OCI-LY3 (cell line): Measurements from ENCODE around the gene TRIM10.

Experiments used
- H2AFZ ChIP-seq: fragments of 200-600, 300-600 bp; shearing (Covaris generic); 2 replicates; pipeline ENCODE4 v1.6.0; 2014; ENCODE audit warnings: antibody characterized with exemption, low read depth, low read length
- H3K27ac ChIP-seq: fragments of 200-600, 300-600 bp; sonication (generic); 2 replicates; pipeline ENCODE4 v1.5.1; 2014; ENCODE audit warnings: mild to moderate bottlenecking, low read length, moderate library complexity, mixed read lengths
- H3K27me3 ChIP-seq: fragments of 200-600, 300-600 bp; sonication (generic); 2 replicates; pipeline ENCODE4 v1.6.1; 2014; ENCODE audit warnings: low read depth, low read length, mixed read lengths
- H3K36me3 ChIP-seq: fragments of 200-600, 300-600 bp; sonication (generic); replicated peaks from 2 replicates; pipeline ENCODE3; 2014; ENCODE audit warnings: low read depth, low read length, mixed read lengths
- H3K4me1 ChIP-seq: fragments of 300-600, 200-600 bp; sonication (generic); 2 replicates; pipeline ENCODE4 v1.6.1; 2014; ENCODE audit warnings: low read length, mixed read lengths
- H3K4me2 ChIP-seq: fragments of 200-600, 300-600 bp; sonication (generic); 2 replicates; pipeline ENCODE4 v1.6.1; 2014; ENCODE audit warnings: low read length, mixed read lengths
- H3K4me3 ChIP-seq: fragments of 300-600, 200-600 bp; sonication (generic); 2 replicates; pipeline ENCODE4 v1.5.1; 2014; ENCODE audit warnings: antibody characterized with exemption, mild to moderate bottlenecking, low read length, moderate library complexity
- H3K79me2 ChIP-seq: fragments of 300-600, 200-600 bp; shearing (Covaris generic); 2 replicates; pipeline ENCODE4 v1.6.1; 2014; ENCODE audit warnings: mild to moderate bottlenecking, low read length, mixed read lengths
- H3K9ac ChIP-seq: fragments of 300-600, 200-600 bp; shearing (Covaris generic); 2 replicates; pipeline ENCODE4 v1.6.0; 2014; ENCODE audit warnings: mild to moderate bottlenecking, low read length, moderate library complexity
- H3K9me3 ChIP-seq: fragments of 200-600, 300-600 bp; shearing (Covaris generic); 2 replicates; pipeline ENCODE4 v1.6.1; 2014; ENCODE audit warnings: low read length, mixed read lengths; ENCODE audit not compliant: insufficient read depth
- H4K20me1 ChIP-seq: fragments of 200-600, 300-600 bp; sonication (generic); 2 replicates; pipeline ENCODE4 v1.6.1; 2016; ENCODE audit warnings: low read length, mixed read lengths; ENCODE audit not compliant: insufficient read depth
- EZH2phosphoT487 ChIP-seq: fragments of 200-600 bp; shearing (Covaris generic); IDR thresholded peaks from 2 replicates; pipeline ENCODE4 v1.6.1; 2018; ENCODE audit warnings: antibody characterized with exemption, mixed run types, low read depth
- TF ChIP-seq, protein P1 (sequence below): fragments of 200-600, 300-600 bp; sonication (generic); IDR thresholded peaks from 2 replicates; pipeline ENCODE4 v1.5.1; 2014; ENCODE audit warnings: antibody characterized with exemption, low read length, low read depth

Gene TRIM10

GRCh38 chr6:30135147-30135546, 25.9 kb downstream of the TRIM10 start:
- no peak overlapping the region for H3K4me2 ChIP-seq
- no peaks in the 10 kb centered on the region for H3K36me3 ChIP-seq
- H3K79me2 ChIP-seq, result no peaks in the 10 kb centered on the region
- peaks cover 30% of the 10 kb centered on the region for H3K27me3 ChIP-seq
- no peak overlapping the region for H3K27ac ChIP-seq
- no peak overlapping the region for H3K4me3 ChIP-seq
- H3K4me1 ChIP-seq, result peaks cover 19% of the 10 kb centered on the region
- no peak overlapping the region for H3K9ac ChIP-seq
- no peak for TF ChIP-seq EZH2phosphoT487
- TF ChIP-seq, protein P1, sequence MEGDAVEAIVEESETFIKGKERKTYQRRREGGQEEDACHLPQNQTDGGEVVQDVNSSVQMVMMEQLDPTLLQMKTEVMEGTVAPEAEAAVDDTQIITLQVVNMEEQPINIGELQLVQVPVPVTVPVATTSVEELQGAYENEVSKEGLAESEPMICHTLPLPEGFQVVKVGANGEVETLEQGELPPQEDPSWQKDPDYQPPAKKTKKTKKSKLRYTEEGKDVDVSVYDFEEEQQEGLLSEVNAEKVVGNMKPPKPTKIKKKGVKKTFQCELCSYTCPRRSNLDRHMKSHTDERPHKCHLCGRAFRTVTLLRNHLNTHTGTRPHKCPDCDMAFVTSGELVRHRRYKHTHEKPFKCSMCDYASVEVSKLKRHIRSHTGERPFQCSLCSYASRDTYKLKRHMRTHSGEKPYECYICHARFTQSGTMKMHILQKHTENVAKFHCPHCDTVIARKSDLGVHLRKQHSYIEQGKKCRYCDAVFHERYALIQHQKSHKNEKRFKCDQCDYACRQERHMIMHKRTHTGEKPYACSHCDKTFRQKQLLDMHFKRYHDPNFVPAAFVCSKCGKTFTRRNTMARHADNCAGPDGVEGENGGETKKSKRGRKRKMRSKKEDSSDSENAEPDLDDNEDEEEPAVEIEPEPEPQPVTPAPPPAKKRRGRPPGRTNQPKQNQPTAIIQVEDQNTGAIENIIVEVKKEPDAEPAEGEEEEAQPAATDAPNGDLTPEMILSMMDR, result no peak
- no peaks in the 10 kb centered on the region for H3K9me3 ChIP-seq
- no peak overlapping the region for H2AFZ ChIP-seq
- H4K20me1 ChIP-seq, result no peaks in the 10 kb centered on the region

GRCh38 chr6:30131947-30132497, 29.0 kb downstream of the TRIM10 start:
- Histone ChIP-seq H4K20me1 (no peaks in the 10 kb centered on the region), H3K4me1 (peaks cover 21% of the 10 kb centered on the region), H3K9ac (no peak overlapping the region), H3K36me3 (no peaks in the 10 kb centered on the region), H3K27ac (no peak overlapping the region), H3K4me3 (no peak overlapping the region), H3K9me3 (no peaks in the 10 kb centered on the region), H2AFZ (no peak overlapping the region), H3K4me2 (no peak overlapping the region), H3K79me2 (no peaks in the 10 kb centered on the region), H3K27me3 (peaks cover 24% of the 10 kb centered on the region)
- no peak for TF ChIP-seq EZH2phosphoT487
- TF ChIP-seq, protein P1, result no peak

GRCh38 chr6:30130887-30131862, 29.8 kb downstream of the TRIM10 start:
- Histone ChIP-seq H3K27ac (no peak overlapping the region), H3K9ac (no peak overlapping the region), H3K36me3 (no peaks in the 10 kb centered on the region), H3K4me1 (peaks cover 15% of the 10 kb centered on the region), H3K9me3 (no peaks in the 10 kb centered on the region), H3K79me2 (no peaks in the 10 kb centered on the region), H3K4me3 (peak overlapping the region; percentile 33; the same call in 1 of the 2 replicates), H3K27me3 (peaks cover 24% of the 10 kb centered on the region), H4K20me1 (no peaks in the 10 kb centered on the region), H2AFZ (peak overlapping the region; percentile 60), H3K4me2 (peak overlapping the region; percentile 69)
- TF ChIP-seq, protein P1, result peak; percentile 97
- no peak for TF ChIP-seq EZH2phosphoT487

GRCh38 chr6:30130179-30130679, 30.8 kb downstream of the TRIM10 start:
- H3K27me3 ChIP-seq, result peaks cover 24% of the 10 kb centered on the region
- H3K4me2 ChIP-seq, result peak overlapping the region; percentile 69
- peak overlapping the region; percentile 60; the same call in 1 of the 2 replicates for H2AFZ ChIP-seq
- H3K4me3 ChIP-seq, result peak overlapping the region; percentile 33; the same call in 1 of the 2 replicates
- no peak overlapping the region for H3K9ac ChIP-seq
- H3K36me3 ChIP-seq, result no peaks in the 10 kb centered on the region
- H3K4me1 ChIP-seq, result peaks cover 10% of the 10 kb centered on the region
- no peak for TF ChIP-seq EZH2phosphoT487
- TF ChIP-seq, protein P1, result no peak
- H4K20me1 ChIP-seq, result no peaks in the 10 kb centered on the region
- H3K79me2 ChIP-seq, result no peaks in the 10 kb centered on the region
- H3K9me3 ChIP-seq, result no peaks in the 10 kb centered on the region
- H3K27ac ChIP-seq, result no peak overlapping the region
